Adrenal gland (tissue), 5 donors: ENCODE results near the gene SDK2.

Experiments
- CTCF ChIP-seq, 6 experiments: fragments of 450-650 bp in 4 of 6; fragments of 200-600 bp in 2 of 6; sonication (generic) in 1 of 6; IDR thresholded peaks; 1 replicate in 5 of 6; 2 replicates in 1 of 6; pipeline versions ENCODE4 v1.5.1 to v1.8.0; 2016 to 2021; ENCODE audit warnings: antibody characterized with exemption in 6 of 6, mild to moderate bottlenecking in 2 of 6, moderate library complexity in 1 of 6
- POLR2A ChIP-seq, 2 donors: fragments of 450-650 bp; IDR thresholded peaks; one replicate each; pipeline ENCODE4 v1.6.1; 2017; ENCODE audit warnings: antibody characterized with exemption in 2 of 2, mild to moderate bottlenecking in 2 of 2, moderate library complexity in 1 of 2
- donor health status: DM: no; HTN: no; CAD: no.

- TF ChIP-seq CTCF (IDR thresholded peaks at IDR 0.05) (no peak), POLR2A (IDR thresholded peaks at IDR 0.05) (no peak)
Measured at GRCh38 chr17:73683771-73684170, 39.5 kb upstream of the SDK2 start.
